Neural progenitor cell (in vitro differentiated cells): ENCODE data around the gene CREB5. TPM values are rescaled to one million over a fixed set of nuclear protein-coding genes. Genes with fewer than 3 reads are reported as not detected.

ENCODE experiments used
- DNase-seq: peaks from one replicate; pipeline ENCODE4 v3.0.0-alpha.2; 2016; ENCODE audit warnings: low spot score
- H2AFZ ChIP-seq: fragments of 200-600 bp; sonication (generic); replicated peaks from 2 replicates; pipeline ENCODE4 v1.6.1; 2016; ENCODE audit warnings: antibody characterized with exemption
- H3F3A ChIP-seq: fragments of 200-600 bp; sonication (generic); 2 replicates; pipeline ENCODE4 v1.6.1; 2016; ENCODE audit warnings: antibody characterized with exemption, low read depth
- H3K27ac ChIP-seq: fragments of 200-600 bp; sonication (generic); 2 replicates; pipeline ENCODE4 v1.5.1; 2016; ENCODE audit warnings: mild to moderate bottlenecking
- H3K27me3 ChIP-seq: fragments of 200-600 bp; sonication (generic); 2 replicates; pipeline ENCODE4 v1.6.1; 2016; ENCODE audit warnings: mild to moderate bottlenecking, moderate library complexity
- H3K36me3 ChIP-seq: fragments of 200-600 bp; sonication (generic); 2 replicates; pipeline ENCODE4 v1.5.1; 2016
- H3K4me1 ChIP-seq: fragments of 200-600 bp; sonication (generic); 2 replicates; pipeline ENCODE4 v1.6.1; 2016; ENCODE audit warnings: mixed run types
- H3K4me2 ChIP-seq: fragments of 200-600 bp; sonication (generic); 2 replicates; pipeline ENCODE4 v1.6.1; 2016
- H3K4me3 ChIP-seq: fragments of 200-600 bp; sonication (generic); 2 replicates; pipeline ENCODE4 v1.5.1; 2016
- H3K79me2 ChIP-seq: fragments of 200-600 bp; sonication (generic); 2 replicates; pipeline ENCODE4 v1.6.1; 2016; ENCODE audit warnings: low read depth
- H3K9ac ChIP-seq: fragments of 200-600 bp; sonication (generic); 2 replicates; pipeline ENCODE4 v1.6.1; 2016
- H3K9me3 ChIP-seq: fragments of 200-600 bp; sonication (generic); 2 replicates; pipeline ENCODE4 v1.5.1; 2016; ENCODE audit warnings: low read depth
- H4K20me1 ChIP-seq: fragments of 200-600 bp; sonication (generic); 2 replicates; pipeline ENCODE4 v1.6.1; 2016; ENCODE audit warnings: low read depth
- H3K27ac Mint-ChIP-seq: 3 replicates; pipeline ENCODE4 v1.8.0; 2021; ENCODE audit warnings: mixed read lengths
- H3K27me3 Mint-ChIP-seq: 2 replicates; pipeline ENCODE4 v1.8.0; 2022; ENCODE audit warnings: low read depth, mild to moderate bottlenecking, inconsistent platforms, moderate library complexity, mixed read lengths; ENCODE audit not compliant: insufficient read depth
- H3K36me3 Mint-ChIP-seq: 3 replicates; pipeline ENCODE4 v1.8.0; 2021; ENCODE audit warnings: mixed read lengths
- H3K4me1 Mint-ChIP-seq: 3 replicates; pipeline ENCODE4 v1.8.0; 2021; ENCODE audit warnings: mixed read lengths
- H3K4me3 Mint-ChIP-seq: 3 replicates; pipeline ENCODE4 v1.8.0; 2021; ENCODE audit warnings: mild to moderate bottlenecking, moderate library complexity, mixed read lengths
- H3K9me3 Mint-ChIP-seq: 3 replicates; pipeline ENCODE4 v1.8.0; 2020; ENCODE audit warnings: mixed read lengths
- CTCF ChIP-seq: fragments of 200-600 bp; sonication (generic); IDR thresholded peaks from 2 replicates; pipeline ENCODE4 v1.5.1; 2017; ENCODE audit warnings: antibody characterized with exemption, mild to moderate bottlenecking
- EZH2 ChIP-seq: fragments of 200-600 bp; sonication (generic); IDR thresholded peaks from 2 replicates; pipeline ENCODE4 v1.6.1; 2017; ENCODE audit warnings: antibody characterized with exemption, mild to moderate bottlenecking, moderate library complexity
- EZH2phosphoT487 ChIP-seq: fragments of 200-600 bp; sonication (generic); IDR thresholded peaks from 2 replicates; pipeline ENCODE4 v1.6.1; 2017; ENCODE audit warnings: antibody characterized with exemption
- total RNA-seq: library from RNA; depleted of rRNA; stranded (reverse); fragments of >200 nt; gene quantifications from 2 replicates; pipeline ENCODE4 v1.2.3, GENCODE V29; 2015; ENCODE audit warnings: low replicate concordance

The CREB5 gene
- total RNA-seq, 1 donor from 2014 or later: 1.2 TPM

GRCh38 chr7:28389504-28390395 lies 22.6 kb upstream of the CREB5 start:
- TF ChIP-seq EZH2: no peak
- TF ChIP-seq EZH2phosphoT487: no peak
- no peak for TF ChIP-seq CTCF
- Histone ChIP-seq H3K79me2 (no peaks in the 10 kb centered on the region), H3K27me3 (no peaks in the 10 kb centered on the region), H3K9me3 (no peaks in the 10 kb centered on the region), H3K4me1 (peaks cover 4% of the 10 kb centered on the region), H3K4me2 (peak overlapping the region; percentile 35), H3K4me3 (no peak overlapping the region), H3F3A (no peaks in the 10 kb centered on the region), H3K9ac (no peak overlapping the region), H3K27ac (no peak overlapping the region), H2AFZ (peak overlapping the region; percentile 47), H4K20me1 (no peaks in the 10 kb centered on the region), H3K36me3 (no peaks in the 10 kb centered on the region)
- Mint-ChIP-seq H3K27me3 (no peaks in the 10 kb centered on the region), H3K36me3 (no peaks in the 10 kb centered on the region), H3K4me3 (no peak overlapping the region), H3K27ac (no peak overlapping the region), H3K4me1 (peaks cover 9% of the 10 kb centered on the region), H3K9me3 (no peaks in the 10 kb centered on the region)
- peak; percentile 82 for DNase-seq

- no peaks in the 10 kb centered on the region for H4K20me1 ChIP-seq
- no peaks in the 10 kb centered on the region for H3K79me2 ChIP-seq
- Mint-ChIP-seq H3K4me1 (peaks cover 9% of the 10 kb centered on the region), H3K9me3 (no peaks in the 10 kb centered on the region), H3K27me3 (no peaks in the 10 kb centered on the region), H3K36me3 (no peaks in the 10 kb centered on the region), H3K27ac (peak overlapping the region; percentile 13), H3K4me3 (no peak overlapping the region)
- no peak overlapping the region for H3K27ac ChIP-seq
- no peak for DNase-seq
- no peak overlapping the region for H3K4me3 ChIP-seq
- H3K9me3 ChIP-seq: no peaks in the 10 kb centered on the region
- H3K36me3 ChIP-seq: no peaks in the 10 kb centered on the region
- no peaks in the 10 kb centered on the region for H3F3A ChIP-seq
- no peak overlapping the region for H3K4me2 ChIP-seq
- peak overlapping the region; percentile 3 for H2AFZ ChIP-seq
- no peak overlapping the region for H3K9ac ChIP-seq
- no peaks in the 10 kb centered on the region for H3K27me3 ChIP-seq
- H3K4me1 ChIP-seq: peaks cover 4% of the 10 kb centered on the region
- TF ChIP-seq EZH2phosphoT487 (no peak), EZH2 (no peak), CTCF (no peak)
Observed at GRCh38 chr7:28390426-28390825, 21.9 kb upstream of the CREB5 start.

DNA sequence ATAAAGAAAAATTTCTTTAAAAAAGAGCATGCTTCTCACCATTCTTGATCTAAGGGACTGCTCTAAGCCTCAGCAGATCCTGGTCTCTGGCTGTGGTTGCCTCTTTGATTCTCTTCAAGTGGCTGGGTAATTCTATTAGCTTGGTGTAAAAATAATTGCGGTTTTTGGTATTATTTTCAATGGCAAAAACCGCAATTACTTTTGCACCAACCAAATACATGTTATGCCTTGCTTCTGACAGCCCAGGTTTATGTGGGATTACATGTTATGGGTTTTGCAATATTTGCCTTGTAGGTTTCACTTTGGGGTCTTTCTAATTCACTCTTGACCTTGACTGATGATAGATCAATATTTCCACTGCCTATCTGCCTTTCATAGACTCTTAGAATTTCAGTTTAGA lies 20.0 kb upstream of the CREB5 start:
- no peak overlapping the region for H3K4me3 ChIP-seq
- no peak overlapping the region for H3K4me2 ChIP-seq
- H3K27ac ChIP-seq: no peak overlapping the region
- H3F3A ChIP-seq: no peaks in the 10 kb centered on the region
- no peak overlapping the region for H2AFZ ChIP-seq
- Mint-ChIP-seq H3K27me3 (no peaks in the 10 kb centered on the region), H3K4me1 (peaks cover 9% of the 10 kb centered on the region), H3K4me3 (no peak overlapping the region), H3K9me3 (no peaks in the 10 kb centered on the region), H3K36me3 (no peaks in the 10 kb centered on the region), H3K27ac (no peak overlapping the region)
- peaks cover 4% of the 10 kb centered on the region for H3K4me1 ChIP-seq
- no peaks in the 10 kb centered on the region for H3K36me3 ChIP-seq
- H4K20me1 ChIP-seq: no peaks in the 10 kb centered on the region
- no peaks in the 10 kb centered on the region for H3K9me3 ChIP-seq
- no peak for DNase-seq
- no peaks in the 10 kb centered on the region for H3K79me2 ChIP-seq
- TF ChIP-seq CTCF (no peak), EZH2phosphoT487 (no peak), EZH2 (no peak)
- H3K9ac ChIP-seq: no peak overlapping the region
- H3K27me3 ChIP-seq: no peaks in the 10 kb centered on the region
